Putamen (tissue), 1 donor: ENCODE measurements around the gene TIMP2.
A peak's percentile ranks its signal among the peaks of the same experiment; 100 is the strongest.
"Not testable (repeated sequence)": the region's sequence is repeated elsewhere in the genome, so short reads cannot be mapped to it uniquely, and the experiment has no call there.

Experiments
- DNase-seq: peaks from one replicate; pipeline ENCODE4 v3.0.0-alpha.2; 2016; ENCODE audit warnings: low spot score

The TIMP2 gene

GRCh38 chr17:78954684-78955083 is 29.5 kb upstream of the TIMP2 start:
- DNase-seq = no peak

- no peak for DNase-seq
These were observed 28.5 kb upstream of the TIMP2 start for GRCh38 chr17:78953356-78954350.

- no peak for DNase-seq
These were observed 27.5 kb upstream of the TIMP2 start for GRCh38 chr17:78952706-78953105.

GRCh38 chr17:78951967-78952551 is 26.9 kb upstream of the TIMP2 start:
- DNase-seq = no peak

- DNase-seq = no peak
These were observed 25.7 kb upstream of the TIMP2 start for GRCh38 chr17:78950870-78951269.

GRCh38 chr17:78947235-78948149 is 22.3 kb upstream of the TIMP2 start:
- no peak for DNase-seq

GRCh38 chr17:78946631-78947030 is 21.4 kb upstream of the TIMP2 start:
- no peak for DNase-seq

GRCh38 chr17:78946131-78946530 is 20.9 kb upstream of the TIMP2 start:
- DNase-seq = no peak

GRCh38 chr17:78945455-78945854 is 20.3 kb upstream of the TIMP2 start:
- DNase-seq = not testable (repeated sequence)

- no peak for DNase-seq
These were observed 19.8 kb upstream of the TIMP2 start for GRCh38 chr17:78944956-78945355.

GRCh38 chr17:78944026-78944425 is 18.8 kb upstream of the TIMP2 start:
- DNase-seq = no peak

- no peak for DNase-seq
These were observed 15.5 kb upstream of the TIMP2 start for GRCh38 chr17:78940708-78941107.

- DNase-seq = no peak
These were observed 15.1 kb upstream of the TIMP2 start for GRCh38 chr17:78940258-78940657.

GRCh38 chr17:78939615-78940014 is 14.4 kb upstream of the TIMP2 start:
- no peak for DNase-seq

- no peak for DNase-seq
These were observed 12.4 kb upstream of the TIMP2 start for GRCh38 chr17:78937561-78937960.

- no peak for DNase-seq
These were observed 10.5 kb upstream of the TIMP2 start for GRCh38 chr17:78935419-78936323.

GRCh38 chr17:78934681-78935418 is 9.7 kb upstream of the TIMP2 start:
- DNase-seq = no peak

- DNase-seq = peak; percentile 87
These were observed 8.9 kb upstream of the TIMP2 start for GRCh38 chr17:78933959-78934568.

- DNase-seq = no peak
These were observed 8.1 kb upstream of the TIMP2 start for GRCh38 chr17:78933025-78933958.
